Panc1 (cell line): ENCODE results near the gene NKX2-4.

Experiments used
- CTCF ChIP-seq: fragments of 450-650 bp; IDR thresholded peaks from 2 replicates; pipeline ENCODE4 v1.5.1; 2017; ENCODE audit warnings: mild to moderate bottlenecking
- POLR2AphosphoS5 ChIP-seq: IDR thresholded peaks from 2 replicates; pipeline ENCODE4 v1.6.1; 2012; ENCODE audit warnings: mild to moderate bottlenecking, low read depth, low read length, moderate library complexity
- REST ChIP-seq, 2 experiments: IDR thresholded peaks; 2 replicates each; pipeline ENCODE4 v1.6.1; 2011 to 2012; ENCODE audit warnings: low read depth in 2 of 2, control low read depth in 1 of 2, low read length in 1 of 2, mild to moderate bottlenecking in 1 of 2, moderate library complexity in 1 of 2; ENCODE audit not compliant: insufficient read depth in 1 of 2

GRCh38 chr20:21352703-21353102 lies 44.6 kb downstream of the NKX2-4 start:
- TF ChIP-seq CTCF (no peak), REST (IDR thresholded peaks at IDR 0.05; ENCODE audit: insufficient read depth in 1 of 2, low read depth in 2 of 2, low read length in 1 of 2) (no peak), POLR2AphosphoS5 (no peak)
